Kidney epithelial cell (primary cell): ENCODE results near the gene FAM118B. TPM values are rescaled to one million over a fixed set of nuclear protein-coding genes. Genes with fewer than 3 reads are reported as not detected.

Experiments
- DNase-seq: peaks from one replicate; pipeline ENCODE4 v3.0.0-alpha.2; 2010; ENCODE audit warnings: low read depth
- H3K27me3 ChIP-seq: 2 replicates; pipeline ENCODE4 v1.6.0; 2011; ENCODE audit warnings: low read length; ENCODE audit not compliant: control insufficient read depth, insufficient read depth
- H3K36me3 ChIP-seq: 2 replicates; pipeline ENCODE4 v1.5.1; 2011; ENCODE audit warnings: low read length; ENCODE audit not compliant: control insufficient read depth, insufficient read depth
- H3K4me3 ChIP-seq: 2 replicates; pipeline ENCODE4 v1.5.1; 2011; ENCODE audit warnings: low read depth, mild to moderate bottlenecking, control low read depth, low read length
- CTCF ChIP-seq: IDR thresholded peaks from 2 replicates; pipeline ENCODE4 v1.5.1; 2011; ENCODE audit warnings: mild to moderate bottlenecking, moderate library complexity, low read length, control low read depth, inconsistent platforms; ENCODE audit not compliant: insufficient read depth, poor library complexity, severe bottlenecking
- total RNA-seq: library from RNA; depleted of rRNA; stranded (reverse); fragments of >200 nt; gene quantifications from 2 replicates; pipeline ENCODE4 v1.2.3, GENCODE V29; 2015

FAM118B gene
- total RNA-seq, 1 donor from 2014 or later = 36.0 TPM

- DNase-seq = no peak
- no peak for TF ChIP-seq CTCF
- Histone ChIP-seq H3K27me3 (no peaks in the 10 kb centered on the region), H3K4me3 (no peak overlapping the region), H3K36me3 (no peaks in the 10 kb centered on the region)
These were observed 69.7 kb downstream of the FAM118B start for GRCh38 chr11:126281245-126281644.

GRCh38 chr11:126281666-126282175 is 70.1 kb downstream of the FAM118B start:
- Histone ChIP-seq H3K4me3 (no peak overlapping the region), H3K27me3 (no peaks in the 10 kb centered on the region), H3K36me3 (no peaks in the 10 kb centered on the region)
- TF ChIP-seq CTCF = no peak
- DNase-seq = no peak

GRCh38 chr11:126282361-126282735 is 70.8 kb downstream of the FAM118B start:
- Histone ChIP-seq H3K36me3 (no peaks in the 10 kb centered on the region), H3K27me3 (no peaks in the 10 kb centered on the region), H3K4me3 (peak overlapping the region; percentile 61)
- TF ChIP-seq CTCF = no peak
- no peak for DNase-seq

- H3K36me3 ChIP-seq = no peaks in the 10 kb centered on the region
- no peaks in the 10 kb centered on the region for H3K27me3 ChIP-seq
- no peak for DNase-seq
- H3K4me3 ChIP-seq = peak within 1 kb of the TSS; percentile 61
- no peak for TF ChIP-seq CTCF
These were observed 71.4 kb downstream of the FAM118B start, which contains the start of gene TIRAP for GRCh38 chr11:126282736-126283591. TIRAP (plus strand) TSS chr11:126283093; CDS start chr11:126290895, 7,802 bp downstream.

GRCh38 chr11:126284829-126285228 is 73.2 kb downstream of the FAM118B start:
- H3K36me3 ChIP-seq = no peaks in the 10 kb centered on the region
- no peak overlapping the region for H3K4me3 ChIP-seq
- no peak for TF ChIP-seq CTCF
- peak; percentile 84 for DNase-seq
- H3K27me3 ChIP-seq = no peaks in the 10 kb centered on the region

GRCh38 chr11:126288237-126288636 is 76.7 kb downstream of the FAM118B start:
- TF ChIP-seq CTCF = no peak
- H3K36me3 ChIP-seq = no peaks in the 10 kb centered on the region
- no peaks in the 10 kb centered on the region for H3K27me3 ChIP-seq
- no peak for DNase-seq
- H3K4me3 ChIP-seq = no peak overlapping the region
